Mesothelial cell of epicardium (in vitro differentiated cells): ENCODE results near the gene PM20D1. TPM values are rescaled to one million over a fixed set of nuclear protein-coding genes. Genes with fewer than 3 reads are reported as not detected.

Experiments used
- DNase-seq, 2 experiments: peaks; one replicate each; pipeline ENCODE4 v3.0.0; 2021; ENCODE audit warnings: low spot score in 2 of 2; ENCODE audit not compliant: unreplicated experiment in 2 of 2
- H3K27ac Mint-ChIP-seq: 2 replicates; pipeline ENCODE4 v1.8.0; 2021; ENCODE audit warnings: mixed read lengths
- H3K27me3 Mint-ChIP-seq: 2 replicates; pipeline ENCODE4 v1.8.0; 2021; ENCODE audit warnings: low read depth, mixed read lengths
- H3K36me3 Mint-ChIP-seq: 2 replicates; pipeline ENCODE4 v1.8.0; 2021; ENCODE audit warnings: mixed read lengths
- H3K4me1 Mint-ChIP-seq: 2 replicates; pipeline ENCODE4 v1.8.0; 2021; ENCODE audit warnings: mixed read lengths
- H3K4me3 Mint-ChIP-seq: 2 replicates; pipeline ENCODE4 v1.8.0; 2021; ENCODE audit warnings: mild to moderate bottlenecking, moderate library complexity, mixed read lengths
- H3K9me3 Mint-ChIP-seq: 2 replicates; pipeline ENCODE4 v1.8.0; 2021; ENCODE audit warnings: mixed read lengths
- total RNA-seq: library from RNA; stranded (reverse); gene quantifications from 3 replicates; pipeline ENCODE4 v1.2.1, GENCODE V29; 2021
- TF ChIP-seq, protein P1 (sequence below): fragments of 200-600 bp; sonication (generic); IDR thresholded peaks from one replicate; pipeline ENCODE4 v1.5.0; 2021; ENCODE audit warnings: antibody characterized with exemption; ENCODE audit not compliant: unreplicated experiment

The PM20D1 gene
- total RNA-seq, 1 donor from 2014 or later: not detected

DNA sequence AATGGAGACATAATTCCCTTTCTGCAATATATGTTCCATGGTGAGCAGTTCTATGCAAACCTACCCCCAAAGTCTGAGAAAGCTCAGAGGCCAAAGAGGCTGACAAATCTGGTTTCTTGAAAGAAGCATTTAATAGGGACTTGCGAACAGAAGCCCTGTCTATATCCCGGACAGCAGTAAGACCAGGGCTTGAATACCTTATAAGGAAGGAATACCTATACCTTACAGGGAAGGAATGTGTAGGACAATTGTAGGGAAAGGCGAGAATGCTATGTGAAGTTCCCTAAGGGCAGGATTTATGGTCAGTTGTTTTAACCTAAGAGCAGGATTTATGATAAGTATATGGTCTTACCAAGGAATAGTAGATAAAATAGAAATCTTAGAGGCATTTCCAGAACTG, 31.9 kb downstream of the PM20D1 start:
- DNase-seq: no peak
- Mint-ChIP-seq H3K27ac (no peak overlapping the region), H3K9me3 (peaks cover 6% of the 10 kb centered on the region), H3K36me3 (peaks cover 3% of the 10 kb centered on the region), H3K4me3 (no peak overlapping the region), H3K27me3 (no peaks in the 10 kb centered on the region), H3K4me1 (peaks cover 11% of the 10 kb centered on the region)
- TF ChIP-seq, protein P1, sequence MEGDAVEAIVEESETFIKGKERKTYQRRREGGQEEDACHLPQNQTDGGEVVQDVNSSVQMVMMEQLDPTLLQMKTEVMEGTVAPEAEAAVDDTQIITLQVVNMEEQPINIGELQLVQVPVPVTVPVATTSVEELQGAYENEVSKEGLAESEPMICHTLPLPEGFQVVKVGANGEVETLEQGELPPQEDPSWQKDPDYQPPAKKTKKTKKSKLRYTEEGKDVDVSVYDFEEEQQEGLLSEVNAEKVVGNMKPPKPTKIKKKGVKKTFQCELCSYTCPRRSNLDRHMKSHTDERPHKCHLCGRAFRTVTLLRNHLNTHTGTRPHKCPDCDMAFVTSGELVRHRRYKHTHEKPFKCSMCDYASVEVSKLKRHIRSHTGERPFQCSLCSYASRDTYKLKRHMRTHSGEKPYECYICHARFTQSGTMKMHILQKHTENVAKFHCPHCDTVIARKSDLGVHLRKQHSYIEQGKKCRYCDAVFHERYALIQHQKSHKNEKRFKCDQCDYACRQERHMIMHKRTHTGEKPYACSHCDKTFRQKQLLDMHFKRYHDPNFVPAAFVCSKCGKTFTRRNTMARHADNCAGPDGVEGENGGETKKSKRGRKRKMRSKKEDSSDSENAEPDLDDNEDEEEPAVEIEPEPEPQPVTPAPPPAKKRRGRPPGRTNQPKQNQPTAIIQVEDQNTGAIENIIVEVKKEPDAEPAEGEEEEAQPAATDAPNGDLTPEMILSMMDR: no peak

DNA sequence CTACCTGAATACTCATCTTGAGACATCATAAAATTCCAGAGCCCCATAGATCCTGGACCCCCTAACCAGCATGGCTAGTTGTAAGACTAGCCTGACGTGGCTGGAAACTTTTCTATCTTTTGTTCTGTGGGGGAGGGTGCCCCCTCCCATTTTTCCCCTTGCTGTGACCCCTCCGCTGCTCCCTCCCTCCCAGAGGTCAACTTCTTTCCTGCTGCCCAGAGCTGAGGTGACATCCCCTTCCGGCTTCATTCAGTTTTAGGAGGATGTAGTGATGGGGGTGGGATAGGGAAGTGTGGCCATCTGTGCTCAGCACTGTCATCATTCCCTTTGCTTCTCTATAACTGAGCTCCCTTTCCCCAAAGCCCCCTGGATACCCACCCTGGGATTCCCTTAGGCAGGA, 32.6 kb downstream of the PM20D1 start:
- DNase-seq: no peak
- Mint-ChIP-seq H3K27me3 (no peaks in the 10 kb centered on the region), H3K4me3 (no peak overlapping the region), H3K9me3 (peaks cover 5% of the 10 kb centered on the region), H3K27ac (no peak overlapping the region), H3K4me1 (peaks cover 13% of the 10 kb centered on the region), H3K36me3 (peaks cover 2% of the 10 kb centered on the region)
- TF ChIP-seq, protein P1: no peak

DNA sequence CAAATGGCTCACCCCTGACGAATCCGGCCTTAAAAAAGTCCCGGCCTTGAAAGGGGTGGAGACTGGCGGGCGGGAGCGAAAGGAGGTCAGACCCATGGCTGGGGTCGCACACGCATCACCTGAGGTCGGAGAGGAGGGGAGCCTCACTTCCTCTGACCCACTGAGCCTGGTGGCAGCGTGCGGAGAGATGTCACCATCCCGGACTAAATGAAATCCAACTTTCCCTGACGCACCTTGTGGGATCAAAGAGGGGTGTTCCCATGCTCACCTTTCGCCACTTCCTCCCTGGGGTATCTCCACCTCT, 36.2 kb downstream of the PM20D1 start:
- peak overlapping the region; percentile 83 for H3K4me3 Mint-ChIP-seq
- H3K9me3 Mint-ChIP-seq: no peaks in the 10 kb centered on the region
- no peak for DNase-seq
- peaks cover 36% of the 10 kb centered on the region for H3K4me1 Mint-ChIP-seq
- H3K27ac Mint-ChIP-seq: peak overlapping the region; percentile 66
- no peaks in the 10 kb centered on the region for H3K27me3 Mint-ChIP-seq
- TF ChIP-seq, protein P1: no peak
- H3K36me3 Mint-ChIP-seq: peaks cover 10% of the 10 kb centered on the region

DNA sequence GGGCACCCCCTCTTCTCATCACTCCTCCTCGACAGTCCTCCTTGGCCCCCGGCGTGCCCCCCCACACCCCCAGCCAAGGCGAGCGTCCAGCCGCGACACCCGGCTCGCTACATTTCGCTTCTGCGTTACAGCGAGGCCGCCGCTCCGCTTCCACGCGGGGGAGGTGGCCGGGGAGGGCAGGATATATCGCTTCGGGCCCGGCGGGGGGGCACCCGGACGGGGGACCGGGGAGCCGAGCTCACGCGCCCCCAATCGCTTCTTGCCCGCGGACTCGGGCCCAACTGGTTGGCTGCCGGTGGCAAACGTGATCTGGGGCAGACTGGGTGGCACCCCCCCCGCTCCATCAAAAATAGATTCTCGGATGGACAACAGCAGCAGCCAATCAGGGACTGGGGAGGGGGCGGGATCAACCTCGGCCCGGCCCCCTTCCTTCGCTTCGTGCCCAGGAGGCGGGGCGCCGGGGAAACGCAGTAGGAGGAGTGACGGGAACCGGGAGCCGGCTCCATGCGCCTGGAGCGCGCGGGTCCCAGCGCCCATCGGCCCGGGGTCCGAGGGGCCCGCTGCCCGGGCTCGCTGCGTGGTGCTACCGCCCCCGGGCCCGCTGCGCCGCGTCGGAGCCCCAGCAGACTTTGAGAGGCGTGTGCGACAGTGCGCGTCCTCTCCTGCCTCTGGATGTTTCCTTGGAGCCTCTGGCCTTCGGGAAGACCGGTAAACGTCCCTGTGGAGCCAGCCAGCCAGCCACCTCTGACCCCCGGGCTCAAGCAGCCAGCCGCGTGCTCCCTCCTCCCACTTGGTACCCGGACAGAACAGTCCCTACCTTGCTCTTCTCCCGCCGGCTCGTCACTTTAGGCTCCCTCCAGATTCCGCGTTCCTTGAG, 36.8 kb downstream of the PM20D1 start, which contains the start of gene SLC41A1:
Gene SLC41A1 (minus strand): TSS at position 321 of the 877 bp plus-strand sequence. CDS start 2,757 bp downstream, outside the sequence.
- Mint-ChIP-seq H3K9me3 (no peaks in the 10 kb centered on the region), H3K36me3 (peaks cover 16% of the 10 kb centered on the region), H3K4me1 (peaks cover 36% of the 10 kb centered on the region), H3K4me3 (peak within 1 kb of the TSS; percentile 83), H3K27ac (peak within 1 kb of the TSS; percentile 87), H3K27me3 (no peaks in the 10 kb centered on the region)
- TF ChIP-seq, protein P1: no peak
- peak; percentile 84 to 89 for DNase-seq

DNA sequence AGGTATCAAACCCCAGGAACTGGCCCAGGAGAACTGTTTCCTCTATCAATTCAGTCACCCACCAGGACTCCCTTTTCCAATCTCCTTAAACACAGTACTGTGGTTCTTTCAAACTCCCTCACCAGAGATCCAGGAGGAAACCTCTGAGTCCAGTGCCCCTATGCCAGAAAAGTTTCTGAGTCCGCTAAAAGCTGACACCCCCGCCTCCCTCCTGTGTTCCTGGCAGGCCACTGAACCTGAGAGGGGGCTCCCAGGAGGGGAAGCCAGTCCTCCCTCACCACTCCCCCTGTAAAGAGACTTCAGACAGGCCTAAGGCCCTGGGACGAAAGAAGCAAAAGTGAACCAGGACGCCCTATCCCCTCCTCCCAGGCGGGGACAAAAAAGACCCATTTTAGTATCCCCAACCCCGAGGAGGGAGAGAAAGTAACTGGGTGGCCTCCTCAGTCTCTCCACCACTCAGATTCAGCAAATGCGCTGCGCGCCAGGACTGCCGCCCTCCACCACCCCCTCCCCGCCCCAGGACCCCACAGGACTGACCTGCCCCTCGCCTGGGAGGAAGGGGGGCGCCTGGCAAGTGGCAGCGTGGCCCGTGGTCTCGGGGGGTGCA, 37.6 kb downstream of the PM20D1 start:
- Mint-ChIP-seq H3K9me3 (no peaks in the 10 kb centered on the region), H3K36me3 (peaks cover 17% of the 10 kb centered on the region), H3K4me1 (peaks cover 36% of the 10 kb centered on the region), H3K4me3 (peak overlapping the region; percentile 83), H3K27me3 (no peaks in the 10 kb centered on the region), H3K27ac (peak overlapping the region; percentile 87)
- TF ChIP-seq, protein P1: no peak
- DNase-seq: peak in 1 of 2 experiments; percentile 57
